ENCODE results near the gene TBC1D21.

GRCh38 chr15:73850228-73850627, 23.1 kb upstream of the TBC1D21 start:
- TF ChIP-seq CTCF (optimal IDR thresholded peaks at IDR 0.05 in 1 of 3, IDR thresholded peaks at IDR 0.05 in 1 of 3, conservative IDR thresholded peaks at IDR 0.05 in 1 of 3; ENCODE audit: extremely low read depth in 1 of 3, insufficient read depth in 2 of 3, low read length in 3 of 3) (no peak), EZH2 (IDR thresholded peaks at IDR 0.05; ENCODE audit: low read length) (no peak)
